Measurements from ENCODE around the gene MMEL1.
"Not testable (repeated sequence)": the region's sequence is repeated elsewhere in the genome, so short reads cannot be mapped to it uniquely, and the experiment has no call there.

Gene MMEL1

GRCh38 chr1:2632561-2633361 lies at the start of gene MMEL1:
TSS of gene MMEL1 (minus strand) at chr1:2633016. CDS start at chr1:2629484, 3,532 bp downstream.
- no peak for DNase-seq

GRCh38 chr1:2676726-2677125 lies 43.9 kb upstream of the MMEL1 start:
- DNase-seq = not testable (repeated sequence)

- DNase-seq = not testable (repeated sequence)
Observed at GRCh38 chr1:2671656-2672055, 38.8 kb upstream of the MMEL1 start.

GRCh38 chr1:2659806-2660205 lies 27.0 kb upstream of the MMEL1 start:
- not testable (repeated sequence) for DNase-seq

GRCh38 chr1:2657909-2658308 lies 25.1 kb upstream of the MMEL1 start:
- not testable (repeated sequence) for DNase-seq

- DNase-seq = not testable (repeated sequence)
Observed at GRCh38 chr1:2657124-2657523, 24.3 kb upstream of the MMEL1 start.

- not testable (repeated sequence) for DNase-seq
Observed at GRCh38 chr1:2655598-2656434, 23.0 kb upstream of the MMEL1 start.

GRCh38 chr1:2654443-2654948 lies 21.7 kb upstream of the MMEL1 start:
- DNase-seq = not testable (repeated sequence)

GRCh38 chr1:2653741-2654442 lies 21.1 kb upstream of the MMEL1 start:
- DNase-seq = not testable (repeated sequence)

GRCh38 chr1:2652926-2653571 lies 20.2 kb upstream of the MMEL1 start:
- not testable (repeated sequence) for DNase-seq

GRCh38 chr1:2652152-2652925 lies 19.5 kb upstream of the MMEL1 start:
- DNase-seq = not testable (repeated sequence)

GRCh38 chr1:2650967-2651645 lies 18.3 kb upstream of the MMEL1 start:
- no peak for DNase-seq

- no peak for DNase-seq
Observed at GRCh38 chr1:2646837-2647236, 14.0 kb upstream of the MMEL1 start.

GRCh38 chr1:2645776-2646175 lies 13.0 kb upstream of the MMEL1 start:
- no peak for DNase-seq

- DNase-seq = no peak
Observed at GRCh38 chr1:2645143-2645542, 12.3 kb upstream of the MMEL1 start.

GRCh38 chr1:2644591-2645101 lies 11.8 kb upstream of the MMEL1 start:
- DNase-seq = no peak

- no peak for DNase-seq
Observed at GRCh38 chr1:2644171-2644570, 11.4 kb upstream of the MMEL1 start.

- DNase-seq = no peak
Observed at GRCh38 chr1:2643414-2644077, 10.7 kb upstream of the MMEL1 start.

GRCh38 chr1:2642560-2643413 lies 10.0 kb upstream of the MMEL1 start:
- DNase-seq = peak; percentile 18 to 45

Measured in cerebellar nuclear complex (tissue), 1 donor.